GM18507 (cell line): ENCODE results near the gene IFNAR1.
"Not testable (repeated sequence)": the region's sequence is repeated elsewhere in the genome, so short reads cannot be mapped to it uniquely, and the experiment has no call there.

ENCODE experiments used
- DNase-seq: peaks from one replicate; pipeline ENCODE4 v3.0.0; 2011; ENCODE audit warnings: low read depth; ENCODE audit not compliant: insufficient read length; ENCODE audit errors: extremely low spot score
- FAIRE-seq: peaks from 2 replicates; lab custom pipeline; 2011; peaks lifted over from hg19 to GRCh38; lab: Jason Lieb, UNC

IFNAR1 gene

GRCh38 chr21:33334191-33334590, 9.4 kb downstream of the IFNAR1 start:
- DNase-seq, result no peak
- FAIRE-seq, result no peak

- no peak for FAIRE-seq
These were observed 10.1 kb downstream of the IFNAR1 start for GRCh38 chr21:33334824-33335223.

GRCh38 chr21:33339135-33339534, 14.4 kb downstream of the IFNAR1 start:
- FAIRE-seq (peak; percentile 62), DNase-seq (no peak)

More at GRCh38 chr21:33334824-33335223, 10.1 kb downstream of the IFNAR1 start:
- no peak for DNase-seq

- DNase-seq (no peak), FAIRE-seq (no peak)
These were observed 15.1 kb downstream of the IFNAR1 start for GRCh38 chr21:33339918-33340317.

- DNase-seq (no peak), FAIRE-seq (no peak)
These were observed 21.0 kb downstream of the IFNAR1 start for GRCh38 chr21:33345751-33346238.

GRCh38 chr21:33348706-33349105, 23.9 kb downstream of the IFNAR1 start:
- no peak for DNase-seq
- FAIRE-seq, result no peak

- FAIRE-seq, result no peak
These were observed 25.9 kb downstream of the IFNAR1 start for GRCh38 chr21:33350676-33351075.

GRCh38 chr21:33355355-33355754, 30.6 kb downstream of the IFNAR1 start:
- FAIRE-seq, result no peak

More at GRCh38 chr21:33350676-33351075, 25.9 kb downstream of the IFNAR1 start:
- DNase-seq, result no peak

GRCh38 chr21:33355996-33356395, 31.2 kb downstream of the IFNAR1 start:
- DNase-seq (no peak), FAIRE-seq (no peak)

More at GRCh38 chr21:33355355-33355754, 30.6 kb downstream of the IFNAR1 start:
- no peak for DNase-seq

GRCh38 chr21:33357177-33357576, 32.4 kb downstream of the IFNAR1 start:
- no peak for FAIRE-seq

GRCh38 chr21:33359446-33359845, 34.7 kb downstream of the IFNAR1 start:
- no peak for DNase-seq
- no peak for FAIRE-seq

More at GRCh38 chr21:33357177-33357576, 32.4 kb downstream of the IFNAR1 start:
- DNase-seq, result no peak

GRCh38 chr21:33360281-33360680, 35.5 kb downstream of the IFNAR1 start:
- DNase-seq (no peak), FAIRE-seq (no peak)

GRCh38 chr21:33360881-33361602, 36.3 kb downstream of the IFNAR1 start:
- FAIRE-seq (peak; percentile 81), DNase-seq (peak; percentile 54)

- FAIRE-seq, result peak; percentile 50
These were observed 37.3 kb downstream of the IFNAR1 start for GRCh38 chr21:33362044-33362555.

GRCh38 chr21:33363911-33364609, 39.3 kb downstream of the IFNAR1 start:
- DNase-seq, FAIRE-seq: not testable (repeated sequence)

More at GRCh38 chr21:33362044-33362555, 37.3 kb downstream of the IFNAR1 start:
- no peak for DNase-seq

- DNase-seq (no peak), FAIRE-seq (no peak)
These were observed 40.1 kb downstream of the IFNAR1 start for GRCh38 chr21:33364830-33365229.

- FAIRE-seq (no peak), DNase-seq (no peak)
These were observed 42.7 kb downstream of the IFNAR1 start for GRCh38 chr21:33367309-33367973.

- no peak for DNase-seq
These were observed 43.4 kb downstream of the IFNAR1 start for GRCh38 chr21:33368124-33368523.

GRCh38 chr21:33368576-33368975, 43.8 kb downstream of the IFNAR1 start:
- no peak for FAIRE-seq
- DNase-seq, result no peak

More at GRCh38 chr21:33368124-33368523, 43.4 kb downstream of the IFNAR1 start:
- FAIRE-seq, result no peak

GRCh38 chr21:33369586-33369985, 44.8 kb downstream of the IFNAR1 start:
- FAIRE-seq (no peak), DNase-seq (no peak)
